Muscle of arm (tissue), 12 donors: ENCODE data around the gene TBC1D8. TPM values are rescaled to one million over a fixed set of nuclear protein-coding genes. Genes with fewer than 3 reads are reported as not detected.

Experiments
- DNase-seq: peaks from one replicate; pipeline ENCODE4 v3.0.0-alpha.2; 2013
- polyA plus RNA-seq, 12 donors: library from polyadenylated mRNA; unstranded; fragments of 120-200 nt; gene quantifications; one replicate each; pipeline ENCODE4 v1.2.1, GENCODE V29; 2013; ENCODE audit not compliant: insufficient read length in 12 of 12

Gene TBC1D8
- polyA plus RNA-seq, 12 donors, result 9.0 to 30.2 (median 21.5) TPM; not detected in 1

DNA sequence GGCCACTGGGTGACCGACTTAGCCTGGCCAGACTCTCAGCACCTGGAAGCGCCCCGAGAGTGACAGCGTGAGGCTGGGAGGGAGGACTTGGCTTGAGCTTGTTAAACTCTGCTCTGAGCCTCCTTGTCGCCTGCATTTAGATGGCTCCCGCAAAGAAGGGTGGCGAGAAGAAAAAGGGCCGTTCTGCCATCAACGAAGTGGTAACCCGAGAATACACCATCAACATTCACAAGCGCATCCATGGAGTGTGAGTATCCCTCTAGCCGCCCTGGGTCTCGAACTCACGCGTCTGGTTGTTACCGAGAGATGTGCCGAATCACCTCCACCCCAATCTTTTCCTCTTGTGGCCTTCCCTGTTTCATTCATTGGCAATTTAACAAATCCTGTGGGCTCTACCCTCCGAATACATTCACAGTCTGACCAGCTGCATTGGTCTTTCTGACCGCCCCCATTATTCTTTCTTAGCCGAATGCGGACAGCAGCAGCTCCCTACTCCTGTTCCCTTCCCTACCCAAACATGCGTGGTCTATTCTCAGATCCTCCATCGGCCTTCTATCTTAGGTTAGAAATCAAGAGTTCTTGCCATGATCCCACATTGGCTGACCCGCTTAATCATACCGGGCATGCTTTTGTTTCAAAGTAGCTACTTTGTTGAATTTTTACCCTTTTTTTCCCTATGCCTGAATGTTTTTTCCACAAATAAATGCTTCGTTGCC lies 148.5 kb downstream of the TBC1D8 start:
- peak; percentile 24 for DNase-seq

DNA sequence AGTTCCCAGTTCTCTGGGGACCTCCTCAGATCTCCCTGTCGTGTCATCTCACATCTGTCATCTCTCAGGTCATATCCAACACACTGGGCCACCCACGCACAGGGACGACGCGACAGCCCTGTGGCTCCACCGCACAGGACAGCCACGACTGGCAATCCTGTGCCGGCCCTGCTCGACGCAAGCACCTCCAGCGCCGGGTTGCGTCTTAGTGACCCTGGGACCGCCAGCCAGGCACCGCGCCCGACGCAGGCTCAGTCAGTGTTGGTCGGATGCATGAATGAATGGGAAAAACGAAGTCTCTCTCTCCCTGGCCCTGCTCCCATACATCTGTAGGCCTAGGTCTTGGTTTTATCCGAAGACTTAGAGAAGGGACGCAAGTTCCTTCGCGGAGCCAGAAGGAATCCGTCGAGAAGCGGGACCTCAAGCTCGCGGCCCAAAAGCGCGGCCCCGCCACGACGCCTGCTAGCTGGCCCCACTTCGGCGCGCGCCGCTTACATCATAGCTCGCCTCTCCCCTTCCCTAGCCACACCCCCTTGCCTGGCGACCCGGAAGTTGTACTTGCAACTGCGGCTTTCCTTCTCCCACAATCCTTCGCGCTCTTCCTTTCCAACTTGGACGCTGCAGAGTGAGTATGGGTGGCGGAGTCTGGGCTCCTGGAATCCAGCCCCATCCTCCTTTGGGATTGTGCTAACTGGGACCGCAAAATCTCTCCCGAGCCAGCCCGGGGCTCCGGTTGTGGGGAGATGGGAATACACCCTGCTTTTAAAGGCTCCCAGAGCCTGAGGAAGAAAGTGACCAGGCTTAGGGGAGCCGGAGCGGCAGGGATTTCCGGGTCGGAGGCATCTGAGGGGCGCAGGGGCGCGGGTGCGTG lies 149.3 kb downstream of the TBC1D8 start, which contains the start of gene RPL31:
Gene RPL31, plus strand, starts transcription at position 599 of the 871 bp plus-strand sequence. CDS start 413 bp downstream, outside the sequence.
- peak; percentile 98 for DNase-seq

- DNase-seq, result no peak
Observed at GRCh38 chr2:100999995-101000394, 151.2 kb downstream of the TBC1D8 start.

GRCh38 chr2:100998235-100998573 lies 153.0 kb downstream of the TBC1D8 start:
- DNase-seq, result no peak

GRCh38 chr2:100997509-100998234 lies 153.5 kb downstream of the TBC1D8 start:
- DNase-seq, result no peak

GRCh38 chr2:100995309-100996075 lies 155.7 kb downstream of the TBC1D8 start:
- DNase-seq, result no peak

DNA sequence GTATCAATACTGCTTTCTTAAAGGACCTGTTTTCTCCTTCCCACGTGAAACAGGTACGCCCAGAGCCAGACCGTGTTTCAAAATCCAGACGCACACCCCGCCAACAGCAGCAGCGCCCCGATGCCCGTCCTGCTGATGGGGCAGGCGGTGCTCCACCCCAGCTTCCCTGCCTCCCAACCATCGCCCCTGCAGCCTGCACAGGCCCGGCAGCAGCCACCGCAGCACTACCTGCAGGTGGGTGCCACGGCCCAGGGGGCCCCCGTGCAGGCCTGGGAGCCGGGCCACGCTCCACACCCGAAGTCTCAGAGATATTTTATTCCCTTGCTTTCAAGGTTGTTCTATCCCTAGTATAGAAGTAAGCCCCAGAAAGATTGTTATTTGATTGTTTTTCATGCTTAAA lies 157.9 kb downstream of the TBC1D8 start:
- DNase-seq, result no peak

- no peak for DNase-seq
Observed at GRCh38 chr2:100992262-100992661, 158.9 kb downstream of the TBC1D8 start.

- DNase-seq, result no peak
Observed at GRCh38 chr2:100991404-100991773, 159.8 kb downstream of the TBC1D8 start.

GRCh38 chr2:100990650-100991403 lies 160.4 kb downstream of the TBC1D8 start:
- DNase-seq, result no peak

DNA sequence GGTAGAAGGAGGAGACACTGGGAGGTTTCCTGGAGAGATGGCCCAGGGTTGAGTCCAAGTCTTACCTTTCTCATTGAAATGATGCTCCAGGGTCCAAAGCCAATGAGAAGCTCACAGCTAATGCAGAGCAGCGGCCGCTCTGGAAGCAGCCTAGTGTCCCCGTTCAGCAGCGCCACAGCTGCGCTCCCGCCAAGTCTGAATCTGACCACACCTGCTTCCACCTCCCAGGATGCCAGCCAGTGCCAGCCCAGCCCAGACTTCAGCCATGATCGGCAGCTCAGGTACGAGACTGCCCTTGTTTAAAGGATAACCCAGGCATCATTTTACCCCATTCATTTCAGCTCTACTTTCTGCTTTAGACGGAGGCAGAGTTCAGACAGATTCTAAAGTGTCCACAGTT lies 161.0 kb downstream of the TBC1D8 start:
- DNase-seq, result no peak

DNA sequence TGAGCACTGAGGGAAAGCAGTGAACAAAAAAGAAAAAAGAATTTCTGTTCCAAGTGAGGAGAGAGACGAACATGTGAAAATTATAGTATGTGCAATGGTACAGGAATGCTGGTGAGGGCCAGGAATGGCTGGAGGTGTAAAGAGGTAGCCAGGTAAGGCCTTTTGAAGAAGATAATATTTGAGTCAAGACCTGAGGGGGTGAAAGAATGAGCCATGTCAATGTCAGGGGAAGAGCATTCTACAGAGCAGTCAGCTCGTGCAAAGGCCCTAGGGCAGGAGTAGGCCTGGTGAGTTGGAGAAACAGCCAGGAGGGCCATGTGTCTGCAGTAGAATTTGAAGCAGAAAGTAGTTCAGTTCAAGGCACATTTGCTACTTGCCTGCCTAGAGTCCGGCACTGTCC lies 161.5 kb downstream of the TBC1D8 start:
- no peak for DNase-seq

GRCh38 chr2:100988630-100989417 lies 162.4 kb downstream of the TBC1D8 start:
- DNase-seq, result no peak

DNA sequence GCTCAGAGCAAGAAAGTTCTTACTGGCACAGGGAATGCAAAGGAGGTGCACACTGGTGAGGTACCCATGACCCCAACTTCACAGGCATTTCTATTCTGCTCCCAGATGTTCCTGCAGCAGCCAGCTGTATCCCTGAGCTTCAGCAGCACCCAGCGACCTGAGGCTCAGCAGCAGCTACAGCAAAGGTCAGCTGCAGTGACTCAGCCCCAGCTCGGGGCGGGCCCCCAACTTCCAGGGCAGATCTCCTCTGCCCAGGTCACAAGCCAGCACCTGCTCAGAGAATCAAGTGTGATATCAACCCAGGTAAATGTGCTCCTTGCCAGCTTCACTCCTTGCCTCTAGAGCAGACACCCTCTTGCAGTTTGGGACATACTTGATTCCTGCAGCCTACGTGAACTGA lies 163.2 kb downstream of the TBC1D8 start:
- DNase-seq, result no peak

DNA sequence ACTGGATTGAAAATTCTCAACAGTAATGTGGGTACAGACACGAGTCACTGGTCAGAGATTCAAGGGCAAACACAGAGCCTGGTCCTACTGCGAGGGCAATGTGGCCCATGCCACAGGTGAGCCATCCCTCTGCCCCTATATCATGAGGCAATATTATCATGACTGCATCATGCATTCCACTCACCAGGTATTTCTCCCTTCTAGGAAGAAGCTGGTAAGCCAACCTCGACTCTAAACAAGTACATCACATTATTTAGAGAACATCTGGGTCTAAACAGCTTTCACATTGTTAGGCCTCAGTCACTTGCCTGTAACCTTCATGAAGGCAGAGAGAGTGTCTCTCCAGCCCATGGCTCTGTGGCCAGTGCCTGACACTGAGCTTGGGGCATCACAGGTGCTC lies 163.6 kb downstream of the TBC1D8 start:
- no peak for DNase-seq

GRCh38 chr2:100986157-100986556 lies 165.0 kb downstream of the TBC1D8 start:
- DNase-seq, result no peak

DNA sequence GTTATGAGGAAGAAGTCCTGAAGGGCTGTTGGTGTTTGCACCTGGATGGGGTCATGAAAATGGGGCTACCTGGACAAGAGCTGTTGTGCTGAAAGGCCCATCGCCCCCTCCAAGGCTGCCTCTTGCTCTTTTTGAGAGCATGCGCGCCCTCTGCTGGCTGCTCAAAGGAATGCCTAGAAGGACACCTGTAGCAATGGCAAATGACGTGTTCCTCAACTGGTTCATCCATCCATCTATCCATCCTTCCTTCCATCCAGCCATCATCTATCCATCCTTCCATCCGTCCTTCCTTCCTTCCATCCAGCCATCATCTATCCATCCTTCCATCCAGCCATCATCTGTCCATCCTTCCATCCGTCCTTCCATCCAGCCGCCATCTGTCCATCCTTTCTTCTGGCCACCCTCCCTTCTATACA lies 166.3 kb downstream of the TBC1D8 start:
- no peak for DNase-seq

GRCh38 chr2:100983684-100984310 lies 167.4 kb downstream of the TBC1D8 start:
- no peak for DNase-seq

- no peak for DNase-seq
Observed at GRCh38 chr2:100983201-100983600, 168.0 kb downstream of the TBC1D8 start.

- no peak for DNase-seq
Observed at GRCh38 chr2:100982431-100982861, 168.7 kb downstream of the TBC1D8 start.
